Body of pancreas (tissue), 4 donors: ENCODE results near the gene MEIG1.

Source experiments
- CTCF ChIP-seq, 7 experiments: fragments of 450-650 bp in 4 of 7; fragments of 200-600 bp in 3 of 7; sonication (generic) in 3 of 7; IDR thresholded peaks; one replicate each; pipeline ENCODE4 v1.5.1; 2016 to 2019; ENCODE audit warnings: antibody characterized with exemption in 7 of 7
- POLR2A ChIP-seq, 3 donors: fragments of 450-650 bp; IDR thresholded peaks; one replicate each; pipeline ENCODE4 v1.6.1; 2016; ENCODE audit warnings: antibody characterized with exemption in 3 of 3, mild to moderate bottlenecking in 2 of 3

- TF ChIP-seq CTCF (IDR thresholded peaks at IDR 0.05): peak in 1 of 7 experiments; percentile 7
- no peak for TF ChIP-seq POLR2A (IDR thresholded peaks at IDR 0.05)
These were observed 16.6 kb downstream of the MEIG1 start for GRCh38 chr10:14975672-14976273.
